ENCODE data around the gene CDKAL1. TPM values are rescaled to one million over a fixed set of nuclear protein-coding genes. Genes with fewer than 3 reads are reported as not detected.
"Not testable (repeated sequence)": the region's sequence is repeated elsewhere in the genome, so short reads cannot be mapped to it uniquely, and the experiment has no call there.

Gene CDKAL1
- polyA plus RNA-seq, 4 donors: 18.7 to 20.2 (median 19.4) TPM

DNA sequence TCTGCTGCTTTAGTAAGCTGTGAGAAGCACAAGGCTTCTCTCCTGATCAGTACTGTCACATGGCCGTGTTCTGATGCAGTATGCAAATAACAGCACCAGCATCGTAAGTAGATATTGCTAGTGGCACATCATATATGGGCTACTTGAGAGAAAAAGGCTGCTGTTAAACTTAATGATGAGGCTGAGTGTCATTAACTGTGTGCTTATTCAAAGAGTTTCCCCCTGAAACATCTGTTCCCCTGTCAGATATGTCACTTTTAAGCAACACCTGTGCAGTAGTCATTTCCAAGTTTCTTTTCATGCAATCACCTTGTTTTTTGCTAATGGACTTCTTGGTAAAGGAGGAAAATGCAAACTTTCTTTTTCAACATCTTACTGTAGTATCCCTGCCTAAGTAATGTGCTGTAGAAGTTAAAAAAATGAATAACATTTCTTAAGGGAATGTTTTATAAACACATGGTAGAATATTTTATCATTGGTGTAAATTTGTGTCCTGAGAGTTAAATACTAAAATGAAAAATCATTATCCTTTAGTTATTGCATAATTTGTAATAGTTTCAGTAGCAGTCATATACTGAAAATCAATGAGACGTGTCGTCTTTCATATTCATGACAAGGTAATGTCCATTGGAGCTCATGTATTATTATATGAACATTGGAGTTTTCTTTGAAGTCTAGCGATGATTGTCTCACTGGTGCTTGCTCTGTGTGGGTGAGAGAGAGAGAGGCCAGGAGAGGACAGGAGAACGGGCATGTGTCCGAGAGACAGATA is 366.3 kb downstream of the CDKAL1 start:
- no peak for DNase-seq (ENCODE audit: low read depth in 4 of 4, low spot score in 3 of 4)

DNA sequence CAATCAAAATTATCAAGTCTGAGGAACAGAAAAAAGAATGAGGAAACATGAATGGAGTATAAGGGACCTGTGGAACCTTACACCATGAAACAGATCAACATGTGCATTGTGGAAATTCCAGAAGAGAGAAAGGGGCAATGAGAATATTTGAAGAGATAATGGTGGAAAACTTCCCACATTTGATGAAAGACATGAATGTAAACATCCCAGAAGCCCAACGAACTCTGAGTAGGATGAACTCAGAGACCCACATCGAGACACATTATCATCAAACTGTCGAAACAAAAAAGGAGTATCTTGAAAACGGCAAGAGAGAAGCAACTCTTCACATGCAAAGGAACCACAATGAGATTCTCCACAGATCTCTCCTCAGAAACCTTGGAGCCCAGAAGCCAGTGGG is 371.1 kb downstream of the CDKAL1 start:
- no peak for DNase-seq (ENCODE audit: low read depth in 4 of 4, low spot score in 3 of 4)

GRCh38 chr6:20906945-20907344 is 372.7 kb downstream of the CDKAL1 start:
- DNase-seq (ENCODE audit: low read depth in 4 of 4, low spot score in 3 of 4): no peak

GRCh38 chr6:20907486-20908071 is 373.3 kb downstream of the CDKAL1 start:
- DNase-seq (ENCODE audit: low read depth in 4 of 4, low spot score in 3 of 4): no peak

DNA sequence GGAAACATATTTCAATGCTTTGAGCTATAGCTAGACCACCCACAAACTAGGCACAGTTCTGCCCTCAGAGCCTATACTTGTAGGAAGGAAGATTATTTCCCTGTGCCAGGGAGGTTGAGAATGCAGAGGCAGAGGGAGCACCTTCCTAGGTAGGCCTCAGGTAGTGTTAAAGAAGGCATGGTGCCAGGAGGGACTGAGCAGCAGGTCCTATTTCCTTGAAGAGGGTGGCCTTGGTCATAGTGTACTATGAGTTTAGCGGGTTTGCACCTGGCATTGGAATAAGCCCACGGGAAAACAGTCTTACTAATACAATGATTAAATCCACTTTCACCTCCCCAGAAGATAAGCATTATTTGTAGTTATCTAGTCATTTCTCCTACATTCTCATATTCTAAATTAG is 375.4 kb downstream of the CDKAL1 start:
- no peak for DNase-seq (ENCODE audit: low read depth in 4 of 4, low spot score in 3 of 4)

- DNase-seq (ENCODE audit: low read depth in 4 of 4, low spot score in 3 of 4): peak in 1 of 4 donors; percentile 12
Observed at GRCh38 chr6:20911712-20912111, 377.5 kb downstream of the CDKAL1 start.

- no peak for DNase-seq (ENCODE audit: low read depth in 4 of 4, low spot score in 3 of 4)
Observed at GRCh38 chr6:20915156-20915555, 380.9 kb downstream of the CDKAL1 start.

DNA sequence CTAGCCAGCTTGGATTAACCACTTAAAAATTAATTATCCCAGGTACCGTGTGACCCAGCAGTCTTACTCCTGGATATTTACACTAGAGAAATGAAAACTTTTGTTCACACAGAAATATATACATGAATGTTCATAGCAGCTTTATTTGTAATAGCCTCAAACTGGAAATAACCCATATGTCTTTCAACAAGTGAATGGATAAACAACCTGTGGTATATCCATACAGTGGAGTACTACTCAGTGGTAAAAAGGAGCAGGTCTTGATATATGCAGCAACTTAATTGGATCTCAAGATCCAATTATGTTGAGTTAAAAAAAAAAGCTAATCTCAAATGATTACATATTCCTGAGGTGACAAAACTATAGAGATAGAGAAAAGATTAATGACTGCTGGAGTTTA is 381.4 kb downstream of the CDKAL1 start:
- DNase-seq (ENCODE audit: low read depth in 4 of 4, low spot score in 3 of 4): no peak

DNA sequence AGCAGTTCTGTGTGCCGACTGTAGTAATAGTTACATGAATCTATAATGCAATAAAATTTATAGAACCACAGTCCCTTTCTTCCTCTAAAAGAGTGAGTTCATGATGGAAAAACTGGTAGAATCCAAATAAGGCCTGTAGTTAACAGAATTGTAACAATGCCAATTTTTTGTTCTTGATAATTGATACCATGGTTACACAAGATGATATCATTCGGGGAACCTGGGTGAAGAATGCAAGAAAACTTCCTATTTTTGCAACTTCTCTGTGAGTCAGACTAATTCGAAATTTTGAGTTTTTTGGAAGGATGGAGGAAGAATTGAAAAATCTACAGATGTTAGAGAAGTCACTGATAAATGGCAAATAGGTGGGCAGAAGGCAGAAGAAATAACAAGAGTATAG is 381.8 kb downstream of the CDKAL1 start:
- no peak for DNase-seq (ENCODE audit: low read depth in 4 of 4, low spot score in 3 of 4)

- DNase-seq (ENCODE audit: low read depth in 4 of 4, low spot score in 3 of 4): no peak
Observed at GRCh38 chr6:20918868-20919267, 384.6 kb downstream of the CDKAL1 start.

- no peak for DNase-seq (ENCODE audit: low read depth in 4 of 4, low spot score in 3 of 4)
Observed at GRCh38 chr6:20919677-20920385, 385.6 kb downstream of the CDKAL1 start.

DNA sequence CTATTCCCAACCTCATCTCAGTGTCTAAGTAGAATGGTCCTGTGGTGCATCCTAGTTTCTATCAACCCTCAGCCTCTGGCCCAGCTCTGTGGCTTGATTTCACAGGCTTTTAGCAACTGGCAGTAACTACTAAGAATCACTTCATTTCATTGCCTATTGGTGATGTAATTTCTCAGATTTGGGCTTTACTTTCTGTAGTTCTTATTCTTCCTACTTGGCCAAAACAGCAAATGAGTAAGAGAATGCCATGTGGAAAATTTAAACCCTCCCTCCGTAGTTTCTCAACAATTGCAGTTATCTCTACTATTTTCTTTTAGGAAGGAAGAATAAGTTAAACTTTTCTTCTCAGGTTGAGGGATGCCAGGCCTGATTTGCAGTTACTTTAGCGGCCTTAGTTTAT is 387.3 kb downstream of the CDKAL1 start:
- no peak for DNase-seq (ENCODE audit: low read depth in 4 of 4, low spot score in 3 of 4)

DNA sequence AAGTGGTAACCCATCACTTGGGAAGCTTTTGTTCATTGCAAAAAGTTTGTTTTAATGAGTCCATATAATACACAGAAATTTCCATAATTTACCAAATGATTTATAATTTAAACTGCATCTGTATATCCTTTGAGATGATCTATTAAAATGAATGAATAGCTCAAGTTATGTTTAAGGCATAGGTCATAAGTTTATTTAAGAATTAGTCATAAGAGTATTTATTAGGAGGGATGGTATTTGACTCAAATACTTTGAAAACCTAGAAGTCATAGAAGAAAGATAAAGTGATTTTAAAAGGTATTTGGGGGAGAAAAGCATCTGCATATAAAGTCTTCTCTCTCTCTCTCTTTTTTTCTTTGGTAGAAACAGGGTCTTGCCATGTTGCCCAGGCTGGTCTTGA is 388.5 kb downstream of the CDKAL1 start:
- no peak for DNase-seq (ENCODE audit: low read depth in 4 of 4, low spot score in 3 of 4)

DNA sequence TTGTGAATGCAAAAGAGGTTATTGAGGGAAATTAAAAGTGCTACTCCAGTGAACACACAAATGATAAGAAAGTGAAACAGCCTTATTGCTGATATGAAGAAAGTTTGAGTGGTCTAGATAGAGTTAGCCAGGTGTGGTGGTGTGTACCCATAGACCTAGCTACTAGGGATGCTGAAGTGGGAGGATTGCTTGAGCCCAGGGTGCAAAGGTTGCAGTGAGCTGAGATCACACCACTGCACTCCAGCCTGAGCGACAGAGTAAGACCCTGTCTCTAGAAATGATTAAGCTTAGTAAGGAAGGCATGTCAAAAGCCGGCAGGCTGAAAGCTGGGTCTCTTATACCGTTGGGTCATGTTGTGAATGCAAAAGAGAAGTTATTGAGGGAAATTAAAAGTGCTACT is 389.8 kb downstream of the CDKAL1 start:
- not testable (repeated sequence) for DNase-seq (ENCODE audit: low read depth in 4 of 4, low spot score in 3 of 4)

DNA sequence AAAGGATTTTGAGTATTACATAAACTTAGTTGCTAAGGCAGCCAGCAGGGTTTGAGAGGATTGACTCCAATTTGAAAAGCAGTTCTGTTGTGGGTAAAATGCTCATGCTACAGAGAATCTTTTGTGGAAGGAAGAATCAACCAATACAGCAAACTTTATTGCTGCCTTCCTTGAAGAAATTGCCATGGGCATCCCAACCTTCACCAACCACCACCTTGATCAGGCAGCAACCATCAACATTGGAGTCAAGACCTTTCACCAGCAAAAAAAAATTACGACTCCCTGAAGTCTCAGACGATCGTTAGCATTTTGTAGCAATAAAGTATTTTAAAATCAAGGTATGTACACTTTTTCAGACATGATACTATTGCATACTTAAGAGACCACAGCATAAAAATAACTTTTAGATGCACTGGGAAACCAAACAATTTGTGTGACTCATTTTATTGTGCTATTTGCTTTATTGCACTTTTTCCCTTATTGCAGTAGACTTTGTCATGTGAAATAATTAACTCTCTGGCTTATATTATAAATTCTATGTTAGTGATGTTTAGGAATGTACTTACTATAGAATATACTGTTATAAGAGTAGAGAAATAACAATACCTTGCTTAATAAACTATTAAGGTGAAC is 390.8 kb downstream of the CDKAL1 start:
- DNase-seq (ENCODE audit: low read depth in 4 of 4, low spot score in 3 of 4): no peak

- peak; percentile 5 to 47 (median 28) for DNase-seq (ENCODE audit: low read depth in 4 of 4, low spot score in 3 of 4)
Observed at GRCh38 chr6:20927130-20927860, 393.0 kb downstream of the CDKAL1 start.

- DNase-seq (ENCODE audit: low read depth in 4 of 4, low spot score in 3 of 4): no peak
Observed at GRCh38 chr6:20929283-20929682, 395.0 kb downstream of the CDKAL1 start.

DNA sequence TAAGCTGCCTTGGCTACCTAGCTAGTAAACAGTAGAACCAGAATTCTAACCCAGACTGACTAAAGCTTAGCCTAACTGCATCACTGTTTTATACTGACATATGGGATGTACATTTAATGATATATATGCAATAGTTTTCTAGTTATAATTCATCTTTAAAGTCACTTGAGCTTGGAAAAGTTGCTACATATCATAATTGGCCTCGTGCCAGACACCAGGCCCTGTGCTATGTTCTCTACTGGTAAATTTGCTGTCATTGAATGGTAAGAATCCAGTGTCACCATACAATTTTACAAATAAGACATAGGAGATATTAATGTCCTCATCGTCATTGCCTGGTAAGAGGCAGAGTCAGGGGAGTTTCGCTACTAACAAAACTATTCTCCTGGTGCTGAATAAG is 396.8 kb downstream of the CDKAL1 start:
- no peak for DNase-seq (ENCODE audit: low read depth in 4 of 4, low spot score in 3 of 4)

- DNase-seq (ENCODE audit: low read depth in 4 of 4, low spot score in 3 of 4): no peak
Observed at GRCh38 chr6:20931772-20932171, 397.5 kb downstream of the CDKAL1 start.

DNA sequence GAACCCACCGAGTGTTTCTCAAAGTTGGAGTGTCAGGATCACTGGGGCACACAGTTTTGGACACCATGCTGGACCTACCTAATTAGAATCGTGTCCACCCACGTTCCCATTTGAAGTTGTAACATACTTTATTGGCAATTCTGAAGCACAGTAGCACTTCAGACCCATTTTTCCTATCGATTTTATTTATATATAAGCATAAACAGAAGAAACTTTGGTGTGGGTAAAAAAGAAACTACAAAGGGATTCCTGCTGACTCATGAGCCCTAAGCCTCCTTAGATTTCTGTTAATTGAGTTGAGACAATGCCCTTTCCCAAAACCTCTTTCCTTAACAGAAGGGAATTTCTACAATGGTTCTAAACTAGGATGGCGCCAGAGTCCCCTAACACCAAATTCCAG is 398.0 kb downstream of the CDKAL1 start:
- no peak for DNase-seq (ENCODE audit: low read depth in 4 of 4, low spot score in 3 of 4)

Data from right renal pelvis (tissue), 4 donors.